Nephron (organoid): ENCODE measurements around the gene TTLL5.

ENCODE experiments used
- H3K27ac Mint-ChIP-seq, 3 experiments: 2 replicates each; pipeline ENCODE4 v1.8.0; 2020; ENCODE audit warnings: mixed read lengths in 3 of 3, mild to moderate bottlenecking in 2 of 3, moderate library complexity in 1 of 3
- H3K27me3 Mint-ChIP-seq: 2 replicates; pipeline ENCODE4 v1.8.0; 2021; ENCODE audit warnings: low read depth, mild to moderate bottlenecking, moderate library complexity, mixed read lengths
- H3K36me3 Mint-ChIP-seq: 2 replicates; pipeline ENCODE4 v1.8.0; 2020; ENCODE audit warnings: low read depth, mixed read lengths
- H3K4me1 Mint-ChIP-seq: 2 replicates; pipeline ENCODE4 v1.8.0; 2020; ENCODE audit warnings: mixed read lengths
- H3K4me3 Mint-ChIP-seq, 3 experiments: 2 replicates each; pipeline ENCODE4 v1.8.0; 2020; ENCODE audit warnings: mild to moderate bottlenecking in 3 of 3, mixed read lengths in 3 of 3, moderate library complexity in 2 of 3
- H3K9me3 Mint-ChIP-seq: 2 replicates; pipeline ENCODE4 v1.8.0; 2020; ENCODE audit warnings: mixed read lengths
- CTCF ChIP-seq, 3 experiments: fragments of 200-600 bp; sonication (generic); IDR thresholded peaks; one replicate each; pipeline ENCODE4 v1.5.0; 2021; ENCODE audit warnings: antibody characterized with exemption in 3 of 3; ENCODE audit not compliant: unreplicated experiment in 3 of 3

TTLL5 gene

GRCh38 chr14:75944607-75945241, 283.7 kb downstream of the TTLL5 start:
- Mint-ChIP-seq H3K9me3 (no peaks in the 10 kb centered on the region), H3K36me3 (peaks cover 9% of the 10 kb centered on the region), H3K27me3 (no peaks in the 10 kb centered on the region), H3K4me3 (no peak overlapping the region), H3K4me1 (peaks cover 16% of the 10 kb centered on the region), H3K27ac (no peak overlapping the region)
- TF ChIP-seq CTCF (IDR thresholded peaks at IDR 0.05; ENCODE audit: unreplicated experiment in 3 of 3) = no peak

- no peak overlapping the region for H3K27ac Mint-ChIP-seq
- no peak overlapping the region for H3K4me3 Mint-ChIP-seq
- TF ChIP-seq CTCF (IDR thresholded peaks at IDR 0.05; ENCODE audit: unreplicated experiment in 3 of 3) = no peak
- no peaks in the 10 kb centered on the region for H3K9me3 Mint-ChIP-seq
- H3K27me3 Mint-ChIP-seq = no peaks in the 10 kb centered on the region
- peaks cover 8% of the 10 kb centered on the region for H3K4me1 Mint-ChIP-seq
- peaks cover 12% of the 10 kb centered on the region for H3K36me3 Mint-ChIP-seq
These were observed 285.7 kb downstream of the TTLL5 start for GRCh38 chr14:75946785-75947184.

GRCh38 chr14:75952489-75952888, 291.4 kb downstream of the TTLL5 start:
- Mint-ChIP-seq H3K4me3 (no peak overlapping the region), H3K9me3 (no peaks in the 10 kb centered on the region), H3K27me3 (no peaks in the 10 kb centered on the region), H3K4me1 (no peaks in the 10 kb centered on the region), H3K36me3 (peaks cover 19% of the 10 kb centered on the region), H3K27ac (no peak overlapping the region)
- TF ChIP-seq CTCF (IDR thresholded peaks at IDR 0.05; ENCODE audit: unreplicated experiment in 3 of 3) = no peak

- H3K4me1 Mint-ChIP-seq = no peaks in the 10 kb centered on the region
- H3K4me3 Mint-ChIP-seq = no peak overlapping the region
- H3K27me3 Mint-ChIP-seq = no peaks in the 10 kb centered on the region
- H3K36me3 Mint-ChIP-seq = peaks cover 55% of the 10 kb centered on the region
- no peak for TF ChIP-seq CTCF (IDR thresholded peaks at IDR 0.05; ENCODE audit: unreplicated experiment in 3 of 3)
- H3K27ac Mint-ChIP-seq = no peak overlapping the region
- no peaks in the 10 kb centered on the region for H3K9me3 Mint-ChIP-seq
These were observed 298.0 kb downstream of the TTLL5 start for GRCh38 chr14:75959031-75959430.

- no peak for TF ChIP-seq CTCF (IDR thresholded peaks at IDR 0.05; ENCODE audit: unreplicated experiment in 3 of 3)
- Mint-ChIP-seq H3K27me3 (no peaks in the 10 kb centered on the region), H3K4me3 (no peak overlapping the region), H3K4me1 (no peaks in the 10 kb centered on the region), H3K36me3 (peaks cover 55% of the 10 kb centered on the region), H3K9me3 (no peaks in the 10 kb centered on the region), H3K27ac (peak overlapping the region; percentile 8 to 41 (median 18))
These were observed 299.2 kb downstream of the TTLL5 start for GRCh38 chr14:75960231-75960630.

GRCh38 chr14:75961662-75962061, 300.6 kb downstream of the TTLL5 start:
- no peak for TF ChIP-seq CTCF (IDR thresholded peaks at IDR 0.05; ENCODE audit: unreplicated experiment in 3 of 3)

More at GRCh38 chr14:75961662-75962061, 300.6 kb downstream of the TTLL5 start:
- H3K9me3 Mint-ChIP-seq = no peaks in the 10 kb centered on the region
- no peak overlapping the region for H3K4me3 Mint-ChIP-seq
- no peak overlapping the region for H3K27ac Mint-ChIP-seq
- peaks cover 69% of the 10 kb centered on the region for H3K36me3 Mint-ChIP-seq
- no peaks in the 10 kb centered on the region for H3K4me1 Mint-ChIP-seq
- H3K27me3 Mint-ChIP-seq = no peaks in the 10 kb centered on the region
